H1 (cell line): ENCODE data around the gene DHX9. TPM values are rescaled to one million over a fixed set of nuclear protein-coding genes. Genes with fewer than 3 reads are reported as not detected.

Experiments
- CTCF ChIA-PET: fragments of 300-600 bp; sonication (Branson Sonifier 250); formaldehyde crosslinking; loops from one replicate; lab custom pipeline; 2021; ENCODE audit not compliant: partially characterized antibody; lab: Charles Lee
- POLR2A ChIA-PET: fragments of 300-600 bp; sonication (Branson Sonifier 250); formaldehyde crosslinking; loops from one replicate; lab custom pipeline; 2021; ENCODE audit warnings: inconsistent platforms; ENCODE audit not compliant: partially characterized antibody; lab: Charles Lee
- DNase-seq, 2 experiments: peaks; one replicate each; pipeline versions ENCODE4 v3.0.0 to v3.0.0-alpha.2; 2010 to 2022; ENCODE audit warnings: low spot score in 2 of 2, low read depth in 1 of 2, mixed read lengths in 1 of 2
- FAIRE-seq: peaks from 2 replicates; lab custom pipeline; 2011; peaks lifted over from hg19 to GRCh38; lab: Jason Lieb, UNC
- H2AFZ ChIP-seq: 2 replicates; pipeline ENCODE4 v1.8.1; 2012; ENCODE audit warnings: low read length, inconsistent platforms
- H2AK5ac ChIP-seq: 2 replicates; pipeline ENCODE4 v1.6.1; 2013; ENCODE audit warnings: low read depth, low read length
- H2BK120ac ChIP-seq: replicated peaks from 2 replicates; pipeline ENCODE3; 2013; ENCODE audit warnings: low read depth, low read length, inconsistent platforms
- H2BK12ac ChIP-seq: 2 replicates; pipeline ENCODE4 v1.6.1; 2013; ENCODE audit warnings: low read depth, low read length
- H2BK15ac ChIP-seq: 2 replicates; pipeline ENCODE4 v1.6.1; 2013; ENCODE audit warnings: low read length
- H2BK20ac ChIP-seq: 2 replicates; pipeline ENCODE4 v1.6.1; 2013; ENCODE audit warnings: low read length
- H2BK5ac ChIP-seq: 2 replicates; pipeline ENCODE4 v1.6.1; 2013; ENCODE audit warnings: low read depth, low read length
- H3K14ac ChIP-seq: 2 replicates; pipeline ENCODE4 v1.6.1; 2013; ENCODE audit warnings: inconsistent platforms; ENCODE audit not compliant: insufficient read length
- H3K18ac ChIP-seq: 2 replicates; pipeline ENCODE4 v1.6.1; 2013; ENCODE audit warnings: low read length; ENCODE audit errors: extremely low read depth
- H3K23ac ChIP-seq: 2 replicates; pipeline ENCODE4 v1.6.1; 2013; ENCODE audit warnings: inconsistent platforms; ENCODE audit not compliant: insufficient read length
- H3K23me2 ChIP-seq: 2 replicates; pipeline ENCODE4 v1.6.1; 2013; ENCODE audit warnings: low read depth, low read length
- H3K27ac ChIP-seq: 2 replicates; pipeline ENCODE4 v1.6.1; 2011; ENCODE audit warnings: low read depth, low read length, inconsistent platforms
- H3K27me3 ChIP-seq, 4 experiments: replicated peaks in 1 of 4; 1 replicate in 1 of 4; 2 replicates in 3 of 4; pipeline versions ENCODE4 v1.6.1 to v1.8.1; 2011 to 2013; ENCODE audit warnings: low read length in 3 of 4, mild to moderate bottlenecking in 3 of 4, inconsistent platforms in 2 of 4, mixed read lengths in 2 of 4, moderate library complexity in 1 of 4; ENCODE audit not compliant: control insufficient read depth in 3 of 4, insufficient read depth in 3 of 4; ENCODE audit errors: extremely low read depth in 1 of 4
- H3K36me3 ChIP-seq, 4 experiments: 2 replicates each; pipeline versions ENCODE4 v1.6.1 to v1.8.1; 2011 to 2013; ENCODE audit warnings: mild to moderate bottlenecking in 4 of 4, low read length in 3 of 4, moderate library complexity in 2 of 4, control low read depth in 1 of 4, inconsistent platforms in 1 of 4; ENCODE audit not compliant: insufficient read depth in 4 of 4, control insufficient read depth in 2 of 4
- H3K4ac ChIP-seq: replicated peaks from 2 replicates; pipeline ENCODE3; 2013; ENCODE audit warnings: low read length, low read depth, mixed read lengths, inconsistent platforms; ENCODE audit not compliant: insufficient read length
- H3K4me1 ChIP-seq, 4 experiments: replicated peaks in 1 of 4; 1 replicate in 1 of 4; 2 replicates in 3 of 4; pipeline versions ENCODE4 v1.6.1 to v1.8.1; 2011 to 2013; ENCODE audit warnings: low read length in 3 of 4, inconsistent platforms in 2 of 4, mixed read lengths in 1 of 4; ENCODE audit not compliant: insufficient read depth in 4 of 4, control insufficient read depth in 3 of 4
- H3K4me2 ChIP-seq, 2 experiments: 2 replicates each; pipeline versions ENCODE4 v1.6.1 to v1.8.1; 2011 to 2013; ENCODE audit warnings: low read depth in 2 of 2, low read length in 2 of 2, control low read depth in 1 of 2, inconsistent platforms in 1 of 2, mild to moderate bottlenecking in 1 of 2; ENCODE audit not compliant: insufficient read depth in 1 of 2
- H3K4me3 ChIP-seq, 4 experiments: fragments of 200-600, 300-600 bp in 1 of 4; sonication (generic), shearing (Covaris generic), sonication (Bioruptor Twin) in 1 of 4; 2 replicates each; pipeline versions ENCODE4 v1.5.1 to v1.8.1; 2011 to 2016; ENCODE audit warnings: low read length in 4 of 4, low read depth in 3 of 4, control low read depth in 2 of 4, inconsistent platforms in 2 of 4, mild to moderate bottlenecking in 2 of 4, mixed read lengths in 1 of 4, moderate library complexity in 1 of 4; ENCODE audit not compliant: insufficient read depth in 2 of 4; ENCODE audit errors: extremely low read depth in 1 of 4
- H3K56ac ChIP-seq: replicated peaks from 2 replicates; pipeline ENCODE3; 2013; ENCODE audit warnings: low read depth, mild to moderate bottlenecking, mixed read lengths, low read length, inconsistent platforms; ENCODE audit not compliant: insufficient read length
- H3K79me1 ChIP-seq: 2 replicates; pipeline ENCODE4 v1.6.1; 2013; ENCODE audit warnings: low read depth, low read length, control low read depth
- H3K79me2 ChIP-seq, 2 experiments: 2 replicates each; pipeline versions ENCODE4 v1.6.1 to v1.8.1; 2012 to 2013; ENCODE audit warnings: low read length in 2 of 2, mild to moderate bottlenecking in 2 of 2, inconsistent platforms in 1 of 2; ENCODE audit not compliant: insufficient read depth in 2 of 2, control insufficient read depth in 1 of 2
- H3K9ac ChIP-seq, 4 experiments: replicated peaks in 1 of 4; 1 replicate in 1 of 4; 2 replicates in 3 of 4; pipeline versions ENCODE4 v1.6.1 to v1.8.1; 2011 to 2013; ENCODE audit warnings: low read depth in 3 of 4, low read length in 3 of 4, control low read depth in 2 of 4, mild to moderate bottlenecking in 2 of 4, moderate library complexity in 2 of 4, inconsistent platforms in 1 of 4; ENCODE audit errors: extremely low read depth in 1 of 4
- H3K9me3 ChIP-seq, 2 experiments: 2 replicates each; pipeline versions ENCODE4 v1.6.1 to v1.8.1; 2012 to 2013; ENCODE audit warnings: mild to moderate bottlenecking in 2 of 2, moderate library complexity in 2 of 2, control low read depth in 1 of 2, inconsistent platforms in 1 of 2, low read depth in 1 of 2, low read length in 1 of 2, mixed read lengths in 1 of 2; ENCODE audit not compliant: insufficient read depth in 2 of 2
- H4K20me1 ChIP-seq, 2 experiments: replicated peaks in 1 of 2; 2 replicates each; pipeline versions ENCODE3 to v1.8.1; 2011 to 2013; ENCODE audit warnings: inconsistent platforms in 2 of 2, low read length in 2 of 2, mild to moderate bottlenecking in 1 of 2; ENCODE audit not compliant: insufficient read depth in 2 of 2, control insufficient read depth in 1 of 2
- H4K5ac ChIP-seq: 2 replicates; pipeline ENCODE4 v1.6.1; 2013; ENCODE audit warnings: low read length, low read depth, mixed read lengths, inconsistent platforms; ENCODE audit not compliant: insufficient read length
- H4K8ac ChIP-seq: 2 replicates; pipeline ENCODE4 v1.8.0; 2013; ENCODE audit warnings: mild to moderate bottlenecking, moderate library complexity, low read length, inconsistent platforms; ENCODE audit not compliant: insufficient read depth; ENCODE audit errors: extremely low read depth
- H4K91ac ChIP-seq: replicated peaks from 2 replicates; pipeline ENCODE3; 2013; ENCODE audit warnings: low read length, mixed read lengths, inconsistent platforms; ENCODE audit not compliant: insufficient read length
- POLR2A ChIP-seq, 2 experiments: IDR thresholded peaks; 1 replicate in 1 of 2; 2 replicates in 1 of 2; pipeline ENCODE4 v1.6.1; 2011; ENCODE audit warnings: low read depth in 2 of 2, low read length in 2 of 2, mild to moderate bottlenecking in 2 of 2; ENCODE audit errors: control extremely low read depth in 1 of 2
- POLR2AphosphoS5 ChIP-seq: IDR thresholded peaks from 2 replicates; pipeline ENCODE4 v1.6.1; 2011; ENCODE audit warnings: low read depth, low read length
- RFX5 ChIP-seq: IDR thresholded peaks from 2 replicates; pipeline ENCODE4 v1.6.1; 2011; ENCODE audit warnings: low read depth, low read length, improper control_type of control experiment, borderline replicate concordance
- SP1 ChIP-seq: IDR thresholded peaks from 2 replicates; pipeline ENCODE4 v1.6.1; 2011; ENCODE audit warnings: low read depth, low read length
- USF2 ChIP-seq: IDR thresholded peaks from 2 replicates; pipeline ENCODE4 v1.6.1; 2011; ENCODE audit warnings: low read length, improper control_type of control experiment
- WGBS, 2 experiments: shearing (Covaris generic) in 1 of 2; methylation state at CpG; one replicate each; pipeline versions ENCODE4 v1.1.6 to v1.1.7; 2013 to 2015; ENCODE audit warnings: low lambda C conversion rate in 2 of 2, mixed read lengths in 2 of 2, inconsistent platforms in 1 of 2, low coverage in 1 of 2, missing lambda C conversion rate in 1 of 2; ENCODE audit not compliant: insufficient replicate concordance in 2 of 2, insufficient coverage in 1 of 2, insufficient read length in 1 of 2; ENCODE audit errors: extremely low coverage in 1 of 2, missing lambda C conversion rate in 1 of 2; 5-methylcytosine and 5-hydroxymethylcytosine counted together
- polyA plus RNA-seq, 7 experiments: library from polyadenylated mRNA; depleted of rRNA in 3 of 7; stranded (reverse) in 5 of 7; unstranded in 2 of 7; fragments of >200 nt in 5 of 7; fragments of 200-250 nt in 2 of 7; gene quantifications; 1 replicate in 5 of 7; 2 replicates in 1 of 7; 4 replicates in 1 of 7; pipeline versions ENCODE4 v1.2.1 to v1.2.3, GENCODE V29; 2011 to 2013; ENCODE audit warnings: missing spikeins in 2 of 7, mixed read lengths in 2 of 7
- total RNA-seq: library from RNA; stranded (reverse); fragmentation: NEBNext Ultra II Directional; extraction: Animal tissue kit (Norgen Biotek cat#: 25700); gene quantifications from 2 replicates; pipeline ENCODE4 v1.2.1, GENCODE V29; 2021

The DHX9 gene
- total and polyA plus RNA-seq, 2 of the 8 experiments (the other 6 are each of a cell fraction or from before 2014, with no cell fraction given): 153 to 333 TPM

GRCh38 chr1:182909578-182909977 is 70.4 kb downstream of the DHX9 start:
- ChIA-PET CTCF (interaction anchor here (0.8 to 2.3 kb wide), 3 partner anchors 9 to 369 kb away, joined by 3 to 6 read pairs (median 5); no protein-coding TSS in a partner anchor), POLR2A (no interaction called here)
- Histone ChIP-seq H3K56ac (no peak overlapping the region), H3K27ac (no peak overlapping the region), H3K79me2 (no peaks in the 10 kb centered on the region), H3K4me2 (no peak overlapping the region), H4K5ac (no peak overlapping the region), H3K23me2 (no peaks in the 10 kb centered on the region), H2AK5ac (no peak overlapping the region), H3K14ac (no peak overlapping the region), H2BK5ac (no peak overlapping the region), H3K79me1 (no peaks in the 10 kb centered on the region), H3K9me3 (peaks cover 0 to 9% of the 10 kb centered on the region in 2 experiments; a peak in 2 of 4 replicates), H3K23ac (no peak overlapping the region), H2BK20ac (no peak overlapping the region), H2BK15ac (no peak overlapping the region), H3K36me3 (no peaks in the 10 kb centered on the region), H3K4ac (no peak overlapping the region), H4K91ac (no peak overlapping the region), H3K9ac (no peak overlapping the region), H4K8ac (no peak overlapping the region), H2BK12ac (no peak overlapping the region; the same call in 1 of the 2 replicates), H2BK120ac (no peak overlapping the region), H3K4me3 (no peak overlapping the region), H3K4me1 (peaks cover 0 to 2% (median under 1%) of the 10 kb centered on the region in 4 experiments; a peak in 1 of 7 replicates), H2AFZ (peak overlapping the region; percentile 18; the same call in 1 of the 2 replicates), H3K27me3 (no peaks in the 10 kb centered on the region), H3K18ac (no peak overlapping the region), H4K20me1 (no peaks in the 10 kb centered on the region)
- DNase-seq (no peak), FAIRE-seq (peak; percentile 52)
- TF ChIP-seq POLR2A (IDR thresholded peaks at IDR 0.05; ENCODE audit: control extremely low read depth in 1 of 2, low read depth in 2 of 2, low read length in 2 of 2) (no peak), RFX5 (no peak), POLR2AphosphoS5 (no peak), SP1 (no peak), USF2 (no peak)
- 90% methylated on average over 4 of the region's 4 CpGs; no CpG with 5 or more reads in 1 of the 2 experiments for WGBS, 2 experiments
